ENCODE results near the gene LAMP1. TPM values are rescaled to one million over a fixed set of nuclear protein-coding genes. Genes with fewer than 3 reads are reported as not detected.

LAMP1 gene
- total RNA-seq = 160 and 163 TPM in 2 replicates

GRCh38 chr13:113296823-113297369 is at the start of gene LAMP1:
TSS of gene LAMP1 (plus strand) at chr13:113297239. CDS start at chr13:113297435, 196 bp downstream.

Other genes starting within 250 kb of the LAMP1 start
- gene F7, start 191.4 kb upstream of the LAMP1 start, total RNA-seq = not detected in 2 replicates
- gene F10, start 174.4 kb upstream of the LAMP1 start, total RNA-seq = 4.4 and 5.7 TPM in 2 replicates
- gene PROZ, start 138.6 kb upstream of the LAMP1 start, total RNA-seq = not detected in 2 replicates
- 40.4 and 51.7 TPM in 2 replicates for gene PCID2, start 88.6 kb upstream of the LAMP1 start, total RNA-seq
- gene CUL4A, start 87.6 kb upstream of the LAMP1 start, total RNA-seq = 57.5 and 64.7 TPM in 2 replicates
- 0.25 TPM in 1 of 2 replicates, not detected in the other for gene GRTP1, start 66.9 kb downstream of the LAMP1 start, total RNA-seq
- gene ADPRHL1, start 156.2 kb downstream of the LAMP1 start, total RNA-seq = 0.75 and 2.7 TPM in 2 replicates
- gene DCUN1D2, start 193.5 kb downstream of the LAMP1 start, total RNA-seq = 5.7 and 7.2 TPM in 2 replicates

Measured in cardiac ventricle fibroblast (primary cell).